SU-DHL-6 (cell line): ENCODE measurements around the gene DHDDS.

Source experiments
- H2AFZ ChIP-seq: fragments of 200-600 bp; sonication (generic); 2 replicates; pipeline ENCODE4 v1.6.1; 2014; ENCODE audit warnings: low read depth, mild to moderate bottlenecking, moderate library complexity, mixed read lengths, antibody characterized with exemption, low read length; ENCODE audit not compliant: severe bottlenecking
- H3F3A ChIP-seq: fragments of 200-600 bp; shearing (Covaris generic); 2 replicates; pipeline ENCODE4 v1.6.0; 2016; ENCODE audit warnings: antibody characterized with exemption, mild to moderate bottlenecking; ENCODE audit not compliant: insufficient read depth
- H3K27ac ChIP-seq: fragments of 200-600 bp; sonication (generic); 2 replicates; pipeline ENCODE4 v1.5.1; 2016; ENCODE audit warnings: low read depth, mild to moderate bottlenecking, low read length, moderate library complexity, mixed read lengths
- H3K27me3 ChIP-seq: fragments of 200-600 bp; sonication (generic), shearing (Covaris generic); 2 replicates; pipeline ENCODE4 v1.6.0; 2014; ENCODE audit warnings: mild to moderate bottlenecking, low read length
- H3K36me3 ChIP-seq: fragments of 200-600 bp; sonication (generic); 2 replicates; pipeline ENCODE4 v1.6.1; 2014; ENCODE audit warnings: mild to moderate bottlenecking, low read length, mixed read lengths
- H3K4me2 ChIP-seq: fragments of 300-600, 200-600 bp; shearing (Covaris generic), sonication (generic); 2 replicates; pipeline ENCODE4 v1.6.0; 2014; ENCODE audit warnings: low read length, low read depth, mild to moderate bottlenecking; ENCODE audit not compliant: poor library complexity, severe bottlenecking
- H3K4me3 ChIP-seq: fragments of 200-600 bp; sonication (generic); 2 replicates; pipeline ENCODE4 v1.5.1; 2014; ENCODE audit warnings: antibody characterized with exemption, low read length, mild to moderate bottlenecking, mixed read lengths; ENCODE audit not compliant: insufficient read depth, poor library complexity, severe bottlenecking
- H3K79me2 ChIP-seq: fragments of 200-600 bp; sonication (generic); 2 replicates; pipeline ENCODE4 v1.6.1; 2014; ENCODE audit warnings: mild to moderate bottlenecking, low read length, moderate library complexity; ENCODE audit not compliant: insufficient read depth
- H3K9ac ChIP-seq: fragments of 200-600 bp; sonication (generic); 2 replicates; pipeline ENCODE4 v1.7.0; 2014; ENCODE audit warnings: mild to moderate bottlenecking, low read length
- H3K9me2 ChIP-seq: fragments of 200-600 bp; sonication (generic); replicated peaks from 2 replicates; pipeline ENCODE4 v1.6.1; 2014; ENCODE audit warnings: low read length; ENCODE audit not compliant: insufficient read depth
- H3K9me3 ChIP-seq: fragments of 200-600 bp; sonication (generic); 2 replicates; pipeline ENCODE4 v1.6.1; 2014; ENCODE audit warnings: low read length, mixed read lengths; ENCODE audit not compliant: insufficient read depth
- H4K20me1 ChIP-seq: fragments of 200-600 bp; sonication (generic); 2 replicates; pipeline ENCODE4 v1.6.1; 2014; ENCODE audit warnings: low read depth, mild to moderate bottlenecking, antibody characterized with exemption, low read length, moderate library complexity, mixed read lengths
- CTCF ChIP-seq: fragments of 200-600 bp; sonication (generic); IDR thresholded peaks from one replicate; pipeline ENCODE4 v1.5.1; 2017; ENCODE audit warnings: antibody characterized with exemption, mild to moderate bottlenecking, low read length, moderate library complexity; ENCODE audit not compliant: insufficient read depth, poor library complexity, severe bottlenecking
- EZH2phosphoT487 ChIP-seq: fragments of 200-600 bp; sonication (generic), shearing (Covaris generic); conservative IDR thresholded peaks from 2 replicates; pipeline ENCODE4 v1.6.1; 2018; ENCODE audit warnings: mild to moderate bottlenecking, antibody characterized with exemption, low read length, moderate library complexity, mixed read lengths

Gene DHDDS

GRCh38 chr1:26440259-26440658 is 8.1 kb downstream of the DHDDS start:
- no peaks in the 10 kb centered on the region for H3K9me2 ChIP-seq
- no peak overlapping the region for H3K4me3 ChIP-seq
- H3K4me2 ChIP-seq = no peak overlapping the region
- H3K79me2 ChIP-seq = no peaks in the 10 kb centered on the region
- H3K36me3 ChIP-seq = peaks cover 13% of the 10 kb centered on the region; the same call in 1 of the 2 replicates
- TF ChIP-seq CTCF = no peak
- no peak for TF ChIP-seq EZH2phosphoT487
- H3F3A ChIP-seq = no peaks in the 10 kb centered on the region
- H4K20me1 ChIP-seq = no peaks in the 10 kb centered on the region
- H3K9me3 ChIP-seq = no peaks in the 10 kb centered on the region
- H2AFZ ChIP-seq = no peak overlapping the region
- H3K27me3 ChIP-seq = no peaks in the 10 kb centered on the region
- H3K27ac ChIP-seq = no peak overlapping the region
- H3K9ac ChIP-seq = no peak overlapping the region

- Histone ChIP-seq H3K9ac (no peak overlapping the region), H3K4me2 (no peak overlapping the region), H2AFZ (no peak overlapping the region), H3K4me3 (no peak overlapping the region), H4K20me1 (no peaks in the 10 kb centered on the region), H3K36me3 (no peaks in the 10 kb centered on the region), H3K9me2 (no peaks in the 10 kb centered on the region), H3F3A (no peaks in the 10 kb centered on the region), H3K9me3 (no peaks in the 10 kb centered on the region), H3K27ac (no peak overlapping the region), H3K79me2 (no peaks in the 10 kb centered on the region), H3K27me3 (no peaks in the 10 kb centered on the region)
- TF ChIP-seq CTCF (no peak), EZH2phosphoT487 (no peak)
Observed at GRCh38 chr1:26449868-26450267, 17.7 kb downstream of the DHDDS start.

- no peaks in the 10 kb centered on the region for H3K27me3 ChIP-seq
- no peaks in the 10 kb centered on the region for H3K9me3 ChIP-seq
- TF ChIP-seq CTCF (no peak), EZH2phosphoT487 (no peak)
- no peak overlapping the region for H3K9ac ChIP-seq
- no peak overlapping the region for H3K27ac ChIP-seq
- H4K20me1 ChIP-seq = no peaks in the 10 kb centered on the region
- H3K36me3 ChIP-seq = no peaks in the 10 kb centered on the region
- no peaks in the 10 kb centered on the region for H3F3A ChIP-seq
- no peak overlapping the region for H3K4me2 ChIP-seq
- H3K9me2 ChIP-seq = no peaks in the 10 kb centered on the region
- H2AFZ ChIP-seq = no peak overlapping the region
- no peaks in the 10 kb centered on the region for H3K79me2 ChIP-seq
- H3K4me3 ChIP-seq = no peak overlapping the region
Observed at GRCh38 chr1:26450908-26451307, 18.8 kb downstream of the DHDDS start.
